Brain microvascular endothelial cell (primary cell): ENCODE results near the gene TBC1D16.

Source experiments
- DNase-seq: peaks from one replicate; pipeline ENCODE4 v3.0.0-alpha.2; 2020
- H3K27ac ChIP-seq: fragments of 250-450 bp; sonication (Bioruptor Pico); 2 replicates; pipeline ENCODE4 v1.5.1; 2020; ENCODE audit warnings: mild to moderate bottlenecking, moderate library complexity
- H3K27me3 ChIP-seq: fragments of 250-450 bp; sonication (Bioruptor Pico); replicated peaks from 2 replicates; pipeline ENCODE4 v1.5.1; 2020; ENCODE audit warnings: mild to moderate bottlenecking
- H3K36me3 ChIP-seq: fragments of 250-450 bp; sonication (Bioruptor Pico); replicated peaks from 2 replicates; pipeline ENCODE4 v1.5.1; 2020; ENCODE audit warnings: mild to moderate bottlenecking
- H3K4me3 ChIP-seq: 2 replicates; pipeline ENCODE4 v1.5.1; 2011; ENCODE audit warnings: low read depth, mild to moderate bottlenecking, control low read depth, low read length, moderate library complexity
- in situ Hi-C: cut with HindIII; loops from 2 replicates; pipeline ENCODE4 v1.10.0; 2017; ENCODE audit warnings: low sequenced_read_pairs, low pct_ligation_motif_present
- TF ChIP-seq, protein P1 (sequence below): IDR thresholded peaks from 2 replicates; pipeline ENCODE4 v1.5.1; 2011; ENCODE audit warnings: low read depth, mild to moderate bottlenecking, moderate library complexity, low read length, control low read depth, inconsistent platforms; ENCODE audit errors: missing control alignments

The TBC1D16 gene

DNA sequence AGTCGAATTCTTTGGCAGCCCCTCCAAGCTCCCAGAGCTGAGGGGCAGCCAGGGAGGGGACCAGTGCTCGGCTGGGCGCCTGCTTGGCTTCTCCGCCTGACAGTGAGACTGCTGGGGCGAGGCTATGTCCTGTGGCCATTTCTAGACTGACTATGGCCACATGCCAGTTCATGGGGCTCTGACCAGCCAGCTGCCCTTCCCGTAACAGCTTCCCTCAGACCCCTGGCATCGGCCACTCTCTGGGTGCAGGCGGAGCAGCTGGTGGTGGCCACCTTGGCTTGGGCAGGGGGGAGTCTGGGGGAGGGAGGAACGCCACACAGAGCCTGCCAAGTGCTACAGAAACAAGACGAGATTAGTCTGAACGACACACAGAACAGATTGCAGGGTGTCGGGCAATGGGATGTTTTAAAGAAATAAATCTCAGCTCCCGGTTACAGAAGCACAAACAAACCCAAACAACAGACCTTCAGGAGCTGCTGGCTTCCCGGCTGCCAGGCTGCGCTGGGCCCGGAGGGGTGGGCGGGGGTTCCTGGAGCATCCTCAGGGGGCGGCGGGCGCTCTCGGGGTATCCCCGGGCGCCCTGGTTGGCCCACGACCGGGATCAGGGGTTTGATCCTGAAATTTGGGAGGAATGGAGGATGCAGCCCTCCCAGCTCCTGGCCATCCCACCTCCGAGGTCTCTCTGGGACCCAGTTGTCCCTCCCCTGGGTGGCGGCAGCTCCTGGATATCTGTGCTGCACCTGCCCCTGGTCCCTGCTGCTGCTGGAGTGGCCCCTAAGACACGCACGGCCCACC, 34.5 kb downstream of the TBC1D16 start:
- Histone ChIP-seq H3K27me3 (no peaks in the 10 kb centered on the region), H3K27ac (no peak overlapping the region), H3K36me3 (peaks cover 4% of the 10 kb centered on the region), H3K4me3 (no peak overlapping the region)
- TF ChIP-seq, protein P1, sequence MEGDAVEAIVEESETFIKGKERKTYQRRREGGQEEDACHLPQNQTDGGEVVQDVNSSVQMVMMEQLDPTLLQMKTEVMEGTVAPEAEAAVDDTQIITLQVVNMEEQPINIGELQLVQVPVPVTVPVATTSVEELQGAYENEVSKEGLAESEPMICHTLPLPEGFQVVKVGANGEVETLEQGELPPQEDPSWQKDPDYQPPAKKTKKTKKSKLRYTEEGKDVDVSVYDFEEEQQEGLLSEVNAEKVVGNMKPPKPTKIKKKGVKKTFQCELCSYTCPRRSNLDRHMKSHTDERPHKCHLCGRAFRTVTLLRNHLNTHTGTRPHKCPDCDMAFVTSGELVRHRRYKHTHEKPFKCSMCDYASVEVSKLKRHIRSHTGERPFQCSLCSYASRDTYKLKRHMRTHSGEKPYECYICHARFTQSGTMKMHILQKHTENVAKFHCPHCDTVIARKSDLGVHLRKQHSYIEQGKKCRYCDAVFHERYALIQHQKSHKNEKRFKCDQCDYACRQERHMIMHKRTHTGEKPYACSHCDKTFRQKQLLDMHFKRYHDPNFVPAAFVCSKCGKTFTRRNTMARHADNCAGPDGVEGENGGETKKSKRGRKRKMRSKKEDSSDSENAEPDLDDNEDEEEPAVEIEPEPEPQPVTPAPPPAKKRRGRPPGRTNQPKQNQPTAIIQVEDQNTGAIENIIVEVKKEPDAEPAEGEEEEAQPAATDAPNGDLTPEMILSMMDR: no peak
- in situ Hi-C loops: no loop called here
- no peak for DNase-seq

DNA sequence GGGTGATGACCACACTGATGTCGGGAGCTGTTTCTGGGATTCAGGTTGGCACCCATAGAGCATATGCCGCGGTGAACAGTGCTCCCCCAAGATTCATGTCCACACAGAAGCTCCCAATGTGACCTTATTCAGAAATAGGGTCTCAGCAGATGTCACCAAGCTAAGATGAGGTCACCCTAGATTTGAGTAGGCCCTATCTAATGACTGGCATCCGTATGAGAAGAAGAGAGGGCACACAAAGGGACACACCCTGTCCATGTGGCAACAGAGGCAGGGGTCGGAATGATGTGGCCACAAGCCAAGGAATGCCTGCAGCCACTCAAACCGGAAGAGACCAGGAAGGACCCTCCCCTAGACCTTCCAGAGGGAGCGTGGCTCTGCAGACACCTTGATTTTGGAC, 35.5 kb downstream of the TBC1D16 start:
- in situ Hi-C loops: no loop called here
- Histone ChIP-seq H3K27ac (no peak overlapping the region), H3K4me3 (no peak overlapping the region), H3K27me3 (no peaks in the 10 kb centered on the region), H3K36me3 (peaks cover 4% of the 10 kb centered on the region)
- TF ChIP-seq, protein P1: no peak
- no peak for DNase-seq

DNA sequence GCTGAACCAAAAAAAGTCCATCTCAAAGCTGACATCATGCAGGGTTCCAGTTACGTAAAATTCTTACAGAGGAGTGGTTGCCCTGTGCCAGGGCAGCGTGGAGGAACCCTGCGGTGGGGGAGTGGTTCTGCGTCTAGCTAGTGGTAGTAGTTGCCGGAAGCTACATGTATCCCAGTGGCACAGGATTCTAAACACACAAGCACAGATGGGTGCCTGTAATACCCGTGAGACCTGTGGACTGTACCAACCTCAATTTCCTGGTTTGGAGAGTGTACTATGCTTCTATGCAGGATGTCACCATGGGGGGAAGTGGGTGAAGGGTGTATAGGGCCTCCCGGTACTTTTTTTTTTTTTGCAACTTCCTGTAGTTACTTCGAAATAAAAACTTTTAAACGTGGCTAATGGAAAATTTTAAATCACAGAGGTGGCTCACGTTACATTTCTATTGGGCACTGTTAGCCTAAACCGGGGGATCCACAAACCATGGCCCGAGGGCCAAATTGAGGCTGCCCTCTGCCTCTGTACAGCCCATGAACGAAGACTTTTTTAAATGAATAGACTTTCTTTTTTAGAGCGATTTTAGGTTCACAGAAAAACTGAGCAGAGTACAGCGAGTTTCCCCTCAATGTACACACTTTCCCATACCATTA, 38.5 kb downstream of the TBC1D16 start:
- in situ Hi-C loops: loop anchor here (25.0 kb wide), 1 partner anchor 210 kb away; the partner anchor contains the start of genes CBX2 and CBX8
- H3K27ac ChIP-seq: no peak overlapping the region
- H3K27me3 ChIP-seq: no peaks in the 10 kb centered on the region
- no peak overlapping the region for H3K4me3 ChIP-seq
- no peak for DNase-seq
- no peaks in the 10 kb centered on the region for H3K36me3 ChIP-seq
- TF ChIP-seq, protein P1: no peak

DNA sequence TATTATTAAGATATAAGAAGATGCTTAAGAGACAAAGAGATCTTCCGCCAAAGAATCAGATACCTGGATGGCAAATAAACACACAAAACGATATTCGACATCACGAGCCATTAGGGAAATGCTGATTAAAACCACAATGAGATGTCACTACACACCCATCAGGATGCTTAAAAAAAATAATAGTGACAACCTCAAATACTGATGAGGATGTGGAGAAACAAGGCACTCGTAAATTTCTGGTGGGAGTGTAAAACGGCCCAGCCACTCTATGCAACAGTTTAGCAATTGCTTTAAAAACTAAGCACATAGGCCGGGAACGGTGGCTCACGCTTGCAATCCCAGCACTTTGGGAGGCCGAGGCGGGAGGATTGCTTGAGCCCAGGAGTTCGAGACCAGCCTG, 39.4 kb downstream of the TBC1D16 start:
- DNase-seq: no peak
- in situ Hi-C loops: loop anchor here (25.0 kb wide), 1 partner anchor 209 kb away; the partner anchor contains the start of genes CBX2 and CBX8
- H3K36me3 ChIP-seq: no peaks in the 10 kb centered on the region
- H3K27ac ChIP-seq: no peak overlapping the region
- no peaks in the 10 kb centered on the region for H3K27me3 ChIP-seq
- no peak overlapping the region for H3K4me3 ChIP-seq
- TF ChIP-seq, protein P1: no peak

DNA sequence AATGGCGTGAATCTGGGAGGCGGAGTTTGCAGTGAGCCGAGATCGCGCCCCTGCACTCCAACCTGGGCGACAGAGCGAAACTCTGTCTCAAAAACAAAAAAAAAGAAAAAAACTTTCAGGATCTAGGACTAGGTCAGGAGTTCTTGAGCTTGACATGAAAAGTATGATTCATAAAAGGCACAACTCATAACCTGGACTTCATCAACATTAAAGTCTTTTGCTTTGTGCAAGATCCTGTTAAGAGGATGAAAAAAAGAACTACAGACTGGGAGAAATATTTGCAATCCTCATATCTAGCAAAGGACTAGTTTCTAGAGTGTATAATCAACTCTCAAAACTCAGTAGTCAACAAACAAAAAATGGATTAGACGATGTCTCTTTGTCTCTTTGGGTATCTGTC, 40.0 kb downstream of the TBC1D16 start:
- DNase-seq: no peak
- in situ Hi-C loops: loop anchor here (25.0 kb wide), 1 partner anchor 208 kb away; the partner anchor contains the start of genes CBX2 and CBX8
- Histone ChIP-seq H3K4me3 (no peak overlapping the region), H3K27ac (no peak overlapping the region), H3K36me3 (no peaks in the 10 kb centered on the region), H3K27me3 (no peaks in the 10 kb centered on the region)
- TF ChIP-seq, protein P1: no peak
